ENCODE data around the gene DOK5.

DNA sequence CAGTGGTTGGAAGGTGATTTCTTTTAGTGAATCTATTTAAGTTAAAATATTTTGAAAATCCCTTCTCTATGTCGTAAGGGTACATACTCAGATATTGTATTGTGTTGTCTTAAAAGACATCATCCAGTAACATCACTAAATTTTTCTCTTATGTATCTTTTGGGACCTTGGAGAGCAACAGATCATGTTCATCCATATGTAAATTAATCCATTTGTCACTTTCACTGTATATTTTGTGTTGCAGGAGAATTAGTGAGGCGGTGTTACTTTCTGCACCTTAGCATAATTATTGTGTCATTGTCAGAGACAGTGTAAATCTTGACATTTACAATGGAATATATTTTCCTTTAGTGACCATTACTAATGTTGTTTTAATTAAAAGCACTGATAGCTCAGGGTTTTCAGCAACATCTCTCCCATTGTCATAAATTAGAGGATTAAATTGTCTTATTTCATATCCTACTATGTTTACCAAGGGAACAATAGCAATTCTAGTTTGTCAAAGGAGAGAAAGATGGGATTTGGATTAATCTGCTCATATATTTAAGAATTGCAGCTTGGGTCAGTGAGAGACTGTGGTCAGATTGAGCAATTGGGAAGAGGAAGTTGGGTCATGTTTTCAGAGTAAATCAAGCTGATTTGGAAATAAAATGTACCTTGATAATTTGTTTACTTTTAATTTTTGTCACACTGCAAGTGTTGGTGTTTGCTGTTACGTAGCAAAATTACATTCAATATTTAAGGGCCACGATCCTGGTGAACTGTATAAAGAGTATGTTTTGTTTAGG lies 22.7 kb downstream of the DOK5 start:
- TF ChIP-seq, protein P1, sequence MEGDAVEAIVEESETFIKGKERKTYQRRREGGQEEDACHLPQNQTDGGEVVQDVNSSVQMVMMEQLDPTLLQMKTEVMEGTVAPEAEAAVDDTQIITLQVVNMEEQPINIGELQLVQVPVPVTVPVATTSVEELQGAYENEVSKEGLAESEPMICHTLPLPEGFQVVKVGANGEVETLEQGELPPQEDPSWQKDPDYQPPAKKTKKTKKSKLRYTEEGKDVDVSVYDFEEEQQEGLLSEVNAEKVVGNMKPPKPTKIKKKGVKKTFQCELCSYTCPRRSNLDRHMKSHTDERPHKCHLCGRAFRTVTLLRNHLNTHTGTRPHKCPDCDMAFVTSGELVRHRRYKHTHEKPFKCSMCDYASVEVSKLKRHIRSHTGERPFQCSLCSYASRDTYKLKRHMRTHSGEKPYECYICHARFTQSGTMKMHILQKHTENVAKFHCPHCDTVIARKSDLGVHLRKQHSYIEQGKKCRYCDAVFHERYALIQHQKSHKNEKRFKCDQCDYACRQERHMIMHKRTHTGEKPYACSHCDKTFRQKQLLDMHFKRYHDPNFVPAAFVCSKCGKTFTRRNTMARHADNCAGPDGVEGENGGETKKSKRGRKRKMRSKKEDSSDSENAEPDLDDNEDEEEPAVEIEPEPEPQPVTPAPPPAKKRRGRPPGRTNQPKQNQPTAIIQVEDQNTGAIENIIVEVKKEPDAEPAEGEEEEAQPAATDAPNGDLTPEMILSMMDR (IDR thresholded peaks at IDR 0.05) = no peak
- no peak for TF ChIP-seq ZFX (IDR thresholded peaks at IDR 0.05; ENCODE audit: borderline replicate concordance)

Data from 22Rv1 (cell line).